HG03571 (cell line): ENCODE measurements around the gene RBM11.
"Not testable (repeated sequence)": the region's sequence is repeated elsewhere in the genome, so short reads cannot be mapped to it uniquely, and the experiment has no call there.

ENCODE experiments used
- ATAC-seq: cut with Tn5 transposase; IDR thresholded peaks from one replicate; pipeline ENCODE4 v1.9.1; 2021; ENCODE audit not compliant: unreplicated experiment

The RBM11 gene, protein sequence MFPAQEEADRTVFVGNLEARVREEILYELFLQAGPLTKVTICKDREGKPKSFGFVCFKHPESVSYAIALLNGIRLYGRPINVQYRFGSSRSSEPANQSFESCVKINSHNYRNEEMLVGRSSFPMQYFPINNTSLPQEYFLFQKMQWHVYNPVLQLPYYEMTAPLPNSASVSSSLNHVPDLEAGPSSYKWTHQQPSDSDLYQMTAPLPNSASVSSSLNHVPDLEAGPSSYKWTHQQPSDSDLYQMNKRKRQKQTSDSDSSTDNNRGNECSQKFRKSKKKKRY

DNA sequence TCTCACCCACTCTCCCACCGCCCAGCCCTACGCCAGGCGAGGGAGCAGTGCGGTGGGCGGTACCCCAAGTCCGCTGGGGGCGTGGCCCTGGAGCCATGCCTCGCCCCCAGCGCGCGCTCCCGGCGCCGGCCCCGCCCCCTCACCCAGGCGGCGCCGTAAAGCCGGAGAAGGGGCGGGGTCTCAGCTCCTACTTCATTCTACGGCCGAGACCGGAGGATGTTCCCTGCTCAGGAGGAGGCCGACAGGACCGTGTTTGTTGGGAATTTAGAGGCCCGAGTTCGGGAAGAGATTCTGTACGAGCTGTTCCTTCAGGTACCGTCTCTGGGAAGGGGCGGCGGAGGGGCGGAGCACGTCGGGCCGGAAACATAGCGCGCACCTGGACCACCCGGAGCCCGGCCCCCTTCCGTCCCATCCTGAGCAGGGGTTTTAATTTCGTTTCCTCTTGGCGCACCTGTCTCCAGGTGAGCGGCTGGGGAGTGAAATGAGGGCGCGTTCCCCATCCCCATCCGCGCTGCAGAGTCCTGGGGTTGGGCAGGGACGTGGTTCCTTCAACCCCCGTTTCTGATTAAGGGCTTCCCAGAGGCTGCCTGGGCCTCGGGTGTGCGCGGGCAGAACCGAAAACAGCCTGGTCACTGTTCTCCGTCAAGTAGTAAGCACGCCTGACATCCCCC is at the start of gene RBM11:
TSS of gene RBM11 (plus strand) at position 187 of the 671 bp plus-strand sequence. CDS start at position 217, 30 bp downstream.
- peak; percentile 92 for ATAC-seq

DNA sequence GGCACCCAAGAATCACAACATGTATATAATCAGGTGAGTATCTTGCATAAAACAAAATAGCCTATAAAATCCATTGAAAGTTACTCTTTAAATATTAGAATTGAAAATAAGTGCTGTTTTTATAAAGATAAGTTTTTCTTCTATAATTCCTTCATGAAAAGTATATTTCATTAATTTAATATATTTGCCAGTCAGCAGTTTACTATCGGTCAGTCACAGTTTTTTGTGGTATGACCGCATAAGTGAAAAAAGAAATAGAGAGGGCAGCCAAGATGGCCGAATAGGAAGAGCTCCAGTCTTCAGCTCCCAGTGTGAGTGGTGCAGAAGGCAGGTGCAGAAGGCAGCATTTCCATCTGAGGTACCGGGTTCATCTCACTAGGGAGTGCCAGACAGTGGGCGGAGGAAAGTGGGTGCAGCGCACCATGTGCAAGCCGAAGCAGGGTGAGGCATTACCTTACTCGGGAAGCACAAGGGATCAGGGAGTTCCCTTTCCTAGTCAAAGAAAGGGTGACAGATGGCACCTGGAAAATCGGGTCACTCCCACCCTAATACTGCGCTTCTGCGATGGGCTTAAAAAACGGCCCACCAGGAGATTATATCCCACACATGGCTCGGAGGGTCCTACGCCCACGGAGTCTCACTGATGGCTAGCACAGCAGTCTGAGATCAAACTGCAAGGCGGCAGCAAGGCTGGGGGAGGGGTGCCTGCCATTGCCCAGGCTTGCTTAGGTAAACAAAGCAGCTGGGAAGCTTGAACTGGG is 49.3 kb upstream of the RBM11 start:
- ATAC-seq, result not testable (repeated sequence)

DNA sequence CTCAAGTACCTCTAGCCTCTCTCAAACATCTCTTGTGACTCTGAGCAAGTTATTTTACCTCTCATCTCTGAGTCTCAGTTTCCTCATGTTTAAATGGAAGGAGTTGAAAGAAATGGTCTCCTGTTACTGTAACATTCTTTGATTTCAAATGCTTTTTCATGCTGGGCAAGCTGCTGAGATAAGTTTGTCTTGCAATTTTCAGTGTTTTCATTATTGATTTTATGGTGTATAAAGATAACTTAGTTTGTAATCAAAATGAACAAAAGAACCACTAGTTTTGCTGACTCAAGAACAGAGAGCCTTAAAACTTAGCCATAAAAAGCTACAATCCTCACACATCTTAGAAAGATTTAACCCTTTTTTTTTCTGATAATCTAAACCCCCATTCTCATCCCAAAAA is 9.7 kb upstream of the RBM11 start:
- no peak for ATAC-seq

DNA sequence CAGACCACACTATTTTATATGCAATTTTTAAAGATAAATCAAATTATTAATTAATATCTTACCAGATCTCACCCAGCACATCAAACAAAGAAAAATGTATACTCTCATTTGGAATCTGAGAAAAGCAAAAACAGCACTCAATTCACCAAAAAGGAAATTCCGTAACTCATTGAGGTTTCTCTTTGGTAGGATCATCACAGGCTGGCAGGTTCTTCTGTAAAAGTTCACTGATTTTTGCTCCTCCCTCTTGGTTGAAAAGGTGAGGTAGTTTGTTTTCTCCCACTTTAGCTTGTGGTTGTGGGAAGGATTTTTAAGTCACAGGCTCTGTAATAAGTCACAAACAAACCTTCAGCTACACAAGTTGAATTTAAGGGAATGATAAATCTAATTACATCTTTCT is 5.2 kb upstream of the RBM11 start, which contains the start of gene LIPI:
TSS of gene LIPI (minus strand) at position 218 of the 400 bp plus-strand sequence. CDS start at position 108, 110 bp downstream.
- no peak for ATAC-seq

DNA sequence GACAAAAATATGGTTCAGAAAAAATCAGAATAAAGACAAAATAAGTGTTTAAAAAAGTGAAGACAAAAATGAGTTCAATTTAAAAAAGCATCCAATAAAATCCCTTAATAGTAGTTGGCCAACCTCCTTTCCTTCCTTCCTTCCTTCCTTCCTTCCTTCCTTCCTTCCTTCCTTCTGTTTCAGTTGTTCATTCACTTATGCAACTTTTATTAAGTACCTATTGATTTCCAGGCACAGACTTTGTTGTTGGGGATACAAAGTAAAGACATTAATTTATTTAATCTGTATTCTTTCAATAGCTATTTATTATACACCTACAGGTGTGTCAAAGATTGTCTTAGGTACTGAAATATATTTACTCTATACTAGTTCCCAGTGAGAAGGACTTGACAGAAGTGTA is 2.8 kb upstream of the RBM11 start:
- ATAC-seq, result no peak

DNA sequence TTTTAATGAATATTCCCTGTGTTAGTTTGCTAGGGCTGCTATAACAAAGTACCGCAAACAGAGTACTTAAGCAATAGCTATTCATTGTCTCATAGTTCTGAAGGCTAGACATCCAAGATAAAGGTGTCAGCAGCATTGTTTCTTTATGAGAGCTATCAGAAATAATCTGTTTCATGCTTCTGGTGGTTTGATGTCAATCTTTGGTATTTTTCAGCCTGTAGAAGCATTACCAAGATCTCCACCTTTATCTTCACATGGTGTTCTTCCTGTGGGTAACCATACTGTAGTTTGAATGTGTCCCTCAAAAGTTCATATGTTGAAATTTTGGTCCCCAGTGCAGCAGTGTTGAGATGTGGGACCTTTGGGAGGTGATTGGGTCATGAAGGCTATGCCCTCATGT is 7.4 kb downstream of the RBM11 start:
- ATAC-seq, result no peak

DNA sequence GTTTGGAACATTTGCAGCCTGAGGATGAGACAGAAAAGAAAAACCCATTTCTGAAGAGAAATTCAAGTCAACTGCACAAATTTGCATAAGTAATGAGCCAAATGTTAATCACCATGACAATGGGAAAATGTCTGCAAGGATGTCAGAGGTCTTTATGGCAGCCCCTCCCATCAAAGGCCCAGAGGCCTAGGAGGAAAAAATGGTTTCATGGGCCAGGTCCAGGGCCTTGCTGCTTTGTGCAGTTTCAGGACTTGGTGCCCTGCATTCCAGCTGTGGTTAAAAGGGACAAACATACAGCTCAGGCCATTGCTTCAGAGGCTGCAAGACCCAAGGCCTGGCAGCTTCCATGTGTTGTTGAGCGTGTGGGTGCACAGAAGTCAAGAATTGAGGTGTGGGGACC is 13.4 kb downstream of the RBM11 start:
- ATAC-seq, result no peak

DNA sequence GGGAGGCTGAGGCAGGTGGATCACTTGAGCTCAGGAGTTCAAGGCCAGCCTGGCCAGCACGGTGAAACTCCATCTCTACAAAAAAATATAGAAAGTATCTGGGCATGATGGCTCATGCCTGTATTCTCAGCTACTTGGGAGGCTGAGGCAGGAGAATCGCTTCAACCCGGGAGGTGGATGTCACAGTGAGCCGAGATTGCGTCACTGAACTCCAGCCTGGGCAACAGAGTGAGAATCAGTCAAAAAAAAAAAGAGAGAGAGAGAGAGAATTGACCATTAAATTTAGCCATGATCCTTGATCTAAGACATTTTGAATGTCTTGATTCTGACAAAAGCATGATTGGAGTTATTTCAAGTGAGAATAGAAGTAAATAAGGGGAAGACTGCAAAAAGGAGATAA is 19.1 kb downstream of the RBM11 start:
- no peak for ATAC-seq

DNA sequence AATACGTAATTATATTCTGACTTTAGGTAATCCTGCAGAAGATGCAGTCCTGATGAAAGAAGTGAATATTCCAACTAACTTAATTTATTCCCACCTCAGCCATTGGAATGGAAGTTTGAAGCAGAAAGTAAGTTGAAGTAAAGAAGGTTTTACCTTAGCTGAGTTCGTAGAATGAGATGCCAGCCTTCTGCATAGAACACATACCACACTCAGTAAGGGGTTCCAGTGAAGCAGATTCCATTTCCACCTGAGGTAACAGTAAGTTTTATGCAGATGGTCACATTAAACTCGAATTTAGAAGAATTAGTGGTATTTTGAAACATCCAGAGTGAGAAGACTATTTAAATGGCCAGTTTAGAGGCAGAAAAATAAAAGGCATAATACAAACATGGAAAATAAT is 20.2 kb downstream of the RBM11 start:
- no peak for ATAC-seq

DNA sequence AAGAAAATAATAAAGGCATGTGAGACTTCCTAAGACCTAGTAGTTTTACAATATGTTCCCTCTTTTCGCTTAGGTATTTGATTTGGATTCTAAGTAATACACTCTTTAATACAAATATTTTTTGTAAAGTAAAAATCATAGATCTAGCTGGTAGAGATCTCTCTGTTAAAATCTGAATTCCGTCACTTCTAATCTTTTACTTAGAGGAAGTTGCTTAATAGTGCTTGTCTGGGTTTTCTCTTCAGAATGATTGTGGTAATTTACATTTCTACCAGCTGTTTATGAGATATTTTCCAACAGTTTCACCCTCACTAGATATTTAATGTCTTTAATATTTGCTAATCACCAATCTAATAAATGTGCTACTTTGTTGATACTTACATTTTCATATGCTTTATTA is 23.3 kb downstream of the RBM11 start:
- ATAC-seq, result no peak

DNA sequence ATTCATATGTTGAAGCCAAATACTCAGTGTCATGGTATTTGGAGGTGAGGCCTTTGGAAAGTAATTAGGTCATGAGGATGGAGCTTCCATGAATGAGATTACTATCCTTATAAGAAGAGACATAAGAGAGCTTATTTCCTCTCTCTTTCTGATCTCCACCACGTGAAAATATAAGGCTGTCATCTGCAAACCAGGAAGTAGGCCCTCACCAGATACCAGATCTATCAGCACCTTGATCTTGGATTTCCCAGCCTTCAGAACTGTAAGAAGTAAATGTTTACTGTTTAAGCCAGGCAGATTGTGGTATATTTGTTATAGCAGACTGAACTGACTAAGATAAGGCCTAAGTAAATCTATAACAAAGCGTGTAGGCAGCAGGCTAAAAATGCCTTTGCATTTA is 25.3 kb downstream of the RBM11 start:
- no peak for ATAC-seq

DNA sequence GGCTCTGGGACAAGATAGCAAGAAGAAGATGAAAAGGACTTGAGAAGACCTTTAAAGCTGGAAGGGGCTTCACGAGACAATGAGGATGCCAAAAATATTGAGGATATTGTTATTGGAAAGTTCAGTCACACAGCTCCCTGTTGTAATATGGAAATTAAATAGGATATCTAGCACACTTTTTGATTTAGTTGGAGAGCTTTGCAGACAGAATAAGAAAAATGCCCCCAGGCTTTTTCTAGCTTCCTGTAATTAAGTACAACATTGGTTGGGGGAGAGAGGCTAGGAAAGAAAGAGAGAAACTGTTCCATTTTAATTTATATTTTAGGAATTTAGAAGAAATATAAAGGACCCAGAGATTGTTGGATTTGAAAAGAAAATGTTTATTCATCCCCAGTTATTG is 27.5 kb downstream of the RBM11 start:
- no peak for ATAC-seq

DNA sequence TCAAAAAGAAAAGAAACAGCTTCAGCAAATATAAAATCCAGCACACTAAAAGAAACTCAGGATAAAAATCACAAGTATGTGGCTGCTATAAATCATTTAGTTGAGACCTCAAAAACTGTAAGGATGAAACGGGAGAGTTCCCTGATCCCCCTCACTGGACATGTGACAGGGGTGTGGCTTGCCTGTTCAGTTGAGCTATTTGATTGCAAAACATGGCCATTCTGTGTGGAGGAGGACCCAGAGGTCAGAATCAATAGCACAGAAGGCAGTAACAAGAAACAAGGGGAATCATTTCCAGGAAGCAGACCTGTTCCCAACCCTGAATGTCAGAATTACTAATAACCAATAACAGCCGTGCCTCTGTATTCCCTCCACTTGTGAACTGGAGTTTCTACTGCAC is 27.9 kb downstream of the RBM11 start:
- ATAC-seq, result no peak

DNA sequence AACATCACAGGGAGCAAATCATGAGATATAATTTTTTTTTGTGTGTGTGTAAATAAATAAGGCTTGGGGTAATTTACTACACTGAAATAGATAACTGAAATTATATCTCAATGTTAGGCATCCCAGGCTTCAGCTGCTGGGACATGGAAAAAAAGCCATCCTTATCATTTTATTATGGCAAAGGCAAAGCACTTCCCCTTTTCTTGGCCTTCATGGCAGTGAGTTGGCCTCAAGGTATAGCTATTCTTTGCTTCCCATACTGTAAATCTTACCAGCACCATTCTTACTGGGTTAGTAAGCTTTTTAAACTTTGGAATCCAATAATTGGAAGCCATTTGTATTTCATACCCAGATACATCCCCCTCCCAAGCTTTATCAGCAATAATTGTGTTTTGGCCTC is 29.0 kb downstream of the RBM11 start:
- no peak for ATAC-seq

DNA sequence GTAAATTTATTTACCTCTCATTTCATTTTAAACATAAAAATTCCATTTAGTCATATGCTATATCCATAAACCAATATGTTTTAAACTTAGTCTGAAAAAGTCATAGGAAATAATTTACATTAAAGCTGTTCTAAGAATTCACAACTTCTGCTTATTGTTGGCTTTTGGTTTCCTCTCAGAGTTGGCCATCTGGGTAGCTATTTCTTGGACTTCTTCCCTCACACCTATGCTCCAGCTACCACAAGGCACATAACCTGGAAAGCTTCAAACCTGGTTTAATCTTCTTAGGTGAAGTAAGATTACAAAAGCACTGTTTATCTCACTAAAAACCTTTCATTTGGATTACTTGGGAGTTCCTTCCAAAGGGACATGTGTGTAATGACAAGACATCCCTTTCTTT is 29.8 kb downstream of the RBM11 start:
- ATAC-seq, result no peak

DNA sequence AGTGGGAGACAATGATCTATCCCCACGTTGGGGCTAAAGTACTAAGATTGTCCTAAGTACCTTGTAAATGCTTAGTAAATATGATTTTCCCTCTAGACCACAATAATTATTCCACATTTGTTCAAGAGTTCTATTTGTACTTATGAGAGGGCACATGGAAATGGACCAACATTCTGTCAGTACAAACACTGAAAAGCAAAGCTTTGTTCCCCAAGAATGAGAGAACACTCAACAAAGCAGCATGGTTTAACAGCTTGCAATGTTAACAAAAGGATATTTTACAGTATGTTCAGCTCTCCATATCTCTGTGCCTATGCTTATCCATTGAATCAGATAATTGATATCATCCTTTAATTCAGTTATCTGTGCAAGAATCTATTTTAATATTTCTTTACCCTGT is 35.4 kb downstream of the RBM11 start:
- ATAC-seq, result no peak

DNA sequence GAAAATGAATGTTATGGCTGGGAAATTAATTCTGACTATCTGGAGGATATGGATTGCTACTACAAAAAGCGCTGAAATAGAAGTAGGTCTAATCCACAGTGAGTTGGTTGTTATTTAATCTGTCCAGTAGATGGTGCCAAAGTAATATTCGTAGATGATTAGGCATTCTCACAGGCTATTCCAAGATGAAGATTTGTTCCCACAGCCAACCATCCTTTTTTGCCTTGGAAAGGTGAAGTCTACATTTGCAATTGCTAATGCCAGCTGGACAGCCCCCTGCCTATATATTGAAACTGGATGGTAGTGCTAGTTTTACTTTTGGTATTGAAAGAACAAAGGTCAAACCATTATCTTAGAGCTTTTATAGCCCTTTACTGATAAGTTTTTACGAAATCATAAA is 43.8 kb downstream of the RBM11 start:
- ATAC-seq, result no peak

DNA sequence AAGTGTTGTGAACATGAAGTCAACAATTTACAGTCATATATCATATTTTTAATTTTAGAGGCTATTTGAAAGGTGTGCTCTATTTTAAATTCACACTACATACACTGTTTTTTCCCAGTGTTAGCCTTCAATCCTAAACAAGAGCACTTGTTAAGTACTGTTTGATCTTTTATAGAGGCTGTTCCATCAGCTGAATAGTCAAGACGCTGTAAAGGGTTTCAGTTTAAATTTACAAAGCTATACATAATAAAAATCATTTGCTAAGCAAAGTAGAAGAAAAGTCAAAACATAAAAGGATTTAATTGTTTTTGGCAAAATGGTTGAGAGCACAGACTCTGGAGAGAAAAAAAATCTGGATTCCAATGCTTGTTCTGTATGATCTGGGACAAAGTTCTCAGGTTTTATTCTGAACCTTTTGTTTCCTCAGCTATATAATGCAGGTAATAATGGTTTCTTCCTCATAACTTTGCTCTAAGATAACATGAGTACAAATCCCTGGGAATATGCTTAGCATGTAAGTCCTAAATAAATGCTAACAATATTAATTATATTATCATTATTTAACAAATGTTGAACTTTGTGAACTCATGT is 44.3 kb downstream of the RBM11 start:
- ATAC-seq, result no peak

DNA sequence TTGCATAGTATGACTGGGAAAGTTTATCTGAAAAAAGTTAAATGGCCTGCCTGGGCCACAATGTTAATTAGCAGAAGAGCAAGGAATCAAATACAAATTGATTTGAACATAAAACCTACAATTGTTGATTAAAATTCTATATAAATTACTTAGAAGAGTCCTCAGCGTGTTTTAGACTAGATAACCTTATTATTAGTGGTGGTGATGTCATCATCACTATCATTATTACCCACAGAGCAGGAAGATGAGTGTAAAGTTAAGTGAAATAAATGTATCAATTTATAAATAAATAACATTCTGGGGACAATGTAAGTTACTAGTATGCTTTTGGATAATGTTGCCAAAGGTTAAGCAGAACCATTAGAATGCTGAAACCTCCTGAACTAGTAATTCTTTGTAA is 46.1 kb downstream of the RBM11 start:
- no peak for ATAC-seq

DNA sequence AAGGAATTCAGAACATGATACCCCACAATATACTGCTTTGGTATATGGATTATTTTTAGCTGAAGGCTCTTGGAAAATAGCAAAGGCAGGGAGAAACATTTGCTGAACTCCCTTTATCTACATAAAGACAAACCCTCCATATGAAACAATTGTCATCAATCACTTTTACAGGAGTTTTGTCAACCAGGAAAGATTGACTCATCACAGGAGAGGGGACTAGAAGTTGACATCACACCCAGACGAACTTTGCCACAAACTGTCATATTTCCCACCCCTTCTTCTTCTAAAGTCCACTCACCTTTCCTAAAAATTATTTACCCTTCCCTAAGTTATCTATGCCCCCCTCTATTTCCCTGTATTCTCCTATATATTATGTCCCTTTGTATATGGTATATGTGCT is 47.9 kb downstream of the RBM11 start:
- ATAC-seq, result no peak

DNA sequence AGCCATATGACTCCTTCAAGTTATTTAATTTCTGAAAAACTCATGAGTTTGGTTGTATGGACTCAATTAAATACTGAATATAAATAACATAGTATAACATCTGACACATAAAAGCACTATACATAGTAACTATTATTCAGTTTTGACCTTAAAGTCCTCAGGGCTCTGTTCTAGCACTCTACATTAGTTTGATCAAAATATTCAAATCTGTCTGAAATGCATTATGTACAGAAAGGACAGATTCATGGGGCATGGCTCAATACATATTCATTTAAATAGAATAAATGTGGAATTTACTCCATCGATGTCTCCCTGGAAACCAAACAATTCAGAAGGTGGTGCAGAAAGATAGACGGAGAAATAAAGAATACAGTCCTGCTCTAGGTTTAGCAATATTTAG is 49.1 kb downstream of the RBM11 start:
- no peak for ATAC-seq

DNA sequence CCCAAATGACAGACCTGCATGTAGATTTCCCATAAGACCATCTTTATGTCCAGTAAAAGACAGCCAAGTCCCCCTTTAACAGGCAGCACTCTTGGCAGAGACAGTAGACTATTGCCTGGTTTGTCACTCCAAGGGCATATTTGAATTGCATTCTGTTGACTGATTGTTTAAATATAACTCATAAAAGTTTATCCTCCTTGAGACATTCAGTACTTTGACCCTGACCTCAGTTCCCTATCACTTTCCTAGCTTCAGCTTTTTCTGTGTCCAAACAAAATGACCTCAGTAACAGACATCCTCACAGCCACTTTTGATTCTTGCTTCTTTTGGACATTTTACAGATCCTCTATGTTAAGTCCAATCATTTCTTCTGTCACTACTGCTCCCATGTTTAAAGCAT is 51.1 kb downstream of the RBM11 start:
- no peak for ATAC-seq
